ACHN (cell line): ENCODE data around the gene MYRIP.
"Not testable (repeated sequence)": the region's sequence is repeated elsewhere in the genome, so short reads cannot be mapped to it uniquely, and the experiment has no call there.

ENCODE experiments used
- DNase-seq: peaks from one replicate; pipeline ENCODE4 v3.0.0-alpha.2; 2015
- in situ Hi-C: cut with HindIII; loops from 2 replicates; pipeline ENCODE4 v1.10.0; 2017; ENCODE audit warnings: low sequenced_read_pairs, low pct_ligation_motif_present, low pct_unique_long_range_greater_than_20kb

MYRIP gene

GRCh38 chr3:40054568-40055222 lies 245.3 kb downstream of the MYRIP start:
- no peak for DNase-seq
- in situ Hi-C loops: no loop called here

- DNase-seq: no peak
- in situ Hi-C loops: no loop called here
Observed at GRCh38 chr3:40055361-40055760, 246.0 kb downstream of the MYRIP start.

- in situ Hi-C loops: no loop called here
- DNase-seq: no peak
Observed at GRCh38 chr3:40055956-40056355, 246.5 kb downstream of the MYRIP start.

- in situ Hi-C loops: no loop called here
- no peak for DNase-seq
Observed at GRCh38 chr3:40057077-40057476, 247.7 kb downstream of the MYRIP start.

- DNase-seq: no peak
- in situ Hi-C loops: no loop called here
Observed at GRCh38 chr3:40057786-40058185, 248.4 kb downstream of the MYRIP start.

DNA sequence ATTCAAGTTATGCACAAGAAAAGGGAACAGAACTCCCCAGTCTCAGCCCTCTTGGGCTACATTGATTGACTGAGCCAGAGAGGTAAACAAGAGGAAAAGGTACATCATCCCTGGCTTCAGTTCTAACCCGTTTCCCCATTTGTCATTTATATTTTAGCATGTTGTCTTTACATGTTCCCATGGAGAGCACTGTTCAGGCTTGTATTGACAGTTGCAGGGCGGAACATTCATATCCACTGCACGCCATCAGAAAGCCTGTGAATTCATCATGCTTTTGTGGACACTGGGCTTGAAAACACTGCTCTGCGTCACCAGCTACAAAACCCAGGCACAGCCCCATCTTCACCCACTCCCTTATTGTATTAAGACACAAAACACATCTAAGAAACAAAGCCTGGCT lies 259.2 kb downstream of the MYRIP start:
- in situ Hi-C loops: no loop called here
- DNase-seq: no peak

- in situ Hi-C loops: no loop called here
- DNase-seq: no peak
Observed at GRCh38 chr3:40070816-40071215, 261.4 kb downstream of the MYRIP start.

GRCh38 chr3:40071683-40072238 lies 262.4 kb downstream of the MYRIP start:
- in situ Hi-C loops: no loop called here
- no peak for DNase-seq

DNA sequence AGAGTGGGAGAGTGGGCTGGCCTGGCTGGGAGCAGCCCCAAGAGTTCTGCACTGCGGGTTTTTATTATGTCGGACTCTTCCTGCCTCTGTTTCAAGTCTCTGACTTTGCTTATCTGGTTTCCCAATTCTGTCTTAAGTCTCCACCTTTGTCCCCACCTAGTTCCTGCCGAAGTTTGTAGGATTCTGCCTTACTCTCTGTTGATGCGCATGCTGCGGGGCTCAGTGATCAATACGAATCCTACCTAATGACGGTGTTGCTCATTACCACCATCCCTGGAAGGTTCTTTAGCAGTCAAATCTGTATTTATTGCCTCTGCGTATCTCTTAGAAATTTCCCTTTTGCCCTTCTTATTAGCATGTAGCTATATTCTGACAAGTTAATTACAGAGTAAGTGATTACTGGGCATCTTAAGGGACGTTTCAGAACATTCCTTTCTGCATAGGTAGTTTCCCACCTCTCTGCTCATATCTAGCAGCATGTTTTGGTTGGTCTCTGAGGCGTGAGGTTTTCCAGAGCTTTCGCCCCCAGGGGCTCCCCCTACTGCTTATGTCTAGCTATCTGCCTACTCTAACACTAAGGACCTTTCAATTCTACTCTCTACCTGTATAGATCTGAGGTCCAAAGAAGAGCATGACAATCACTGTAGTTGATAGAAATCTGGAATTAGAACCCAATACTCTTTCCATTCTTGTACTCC lies 264.1 kb downstream of the MYRIP start:
- DNase-seq: no peak
- in situ Hi-C loops: no loop called here

- DNase-seq, in situ Hi-C loops: not testable (repeated sequence)
Observed at GRCh38 chr3:40077139-40077538, 267.7 kb downstream of the MYRIP start.

- DNase-seq, in situ Hi-C loops: not testable (repeated sequence)
Observed at GRCh38 chr3:40077828-40078492, 268.6 kb downstream of the MYRIP start.

- DNase-seq: no peak
- in situ Hi-C loops: no loop called here
Observed at GRCh38 chr3:40078590-40078989, 269.2 kb downstream of the MYRIP start.

DNA sequence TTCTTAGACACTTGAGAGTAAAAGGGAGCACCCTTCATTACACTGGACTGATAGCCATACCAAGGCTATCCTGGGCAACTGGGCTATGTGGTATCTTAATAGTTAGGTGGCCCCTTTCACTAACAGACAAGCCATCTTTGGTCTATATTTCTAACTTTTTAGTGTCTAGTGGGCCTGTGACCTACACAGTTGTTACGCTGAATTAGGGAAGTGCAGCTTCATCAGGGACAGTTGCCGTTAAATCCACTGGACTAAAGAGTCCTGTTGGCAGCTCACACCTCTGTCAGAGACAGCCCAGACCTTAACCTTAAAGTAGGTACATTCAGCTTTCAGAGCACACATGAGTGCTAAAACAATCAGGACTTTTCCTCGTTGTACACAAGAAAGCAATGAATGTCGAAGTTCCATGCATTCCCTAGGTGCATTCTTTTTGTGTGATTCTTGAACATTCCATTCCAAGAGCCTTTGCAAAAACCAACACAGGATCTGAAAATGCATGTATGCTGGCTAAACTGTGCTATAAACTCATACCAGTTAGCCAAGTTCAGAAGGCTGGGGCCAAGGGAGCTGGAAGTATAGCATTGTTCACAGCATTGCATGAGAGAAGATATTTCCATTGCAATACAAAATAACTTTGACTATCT lies 269.9 kb downstream of the MYRIP start:
- DNase-seq: no peak
- in situ Hi-C loops: no loop called here

GRCh38 chr3:40079847-40080240 lies 270.4 kb downstream of the MYRIP start:
- no peak for DNase-seq
- in situ Hi-C loops: no loop called here

GRCh38 chr3:40083066-40083465 lies 273.7 kb downstream of the MYRIP start:
- in situ Hi-C loops: no loop called here
- DNase-seq: no peak

- DNase-seq, in situ Hi-C loops: not testable (repeated sequence)
Observed at GRCh38 chr3:40084424-40084823, 275.0 kb downstream of the MYRIP start.

DNA sequence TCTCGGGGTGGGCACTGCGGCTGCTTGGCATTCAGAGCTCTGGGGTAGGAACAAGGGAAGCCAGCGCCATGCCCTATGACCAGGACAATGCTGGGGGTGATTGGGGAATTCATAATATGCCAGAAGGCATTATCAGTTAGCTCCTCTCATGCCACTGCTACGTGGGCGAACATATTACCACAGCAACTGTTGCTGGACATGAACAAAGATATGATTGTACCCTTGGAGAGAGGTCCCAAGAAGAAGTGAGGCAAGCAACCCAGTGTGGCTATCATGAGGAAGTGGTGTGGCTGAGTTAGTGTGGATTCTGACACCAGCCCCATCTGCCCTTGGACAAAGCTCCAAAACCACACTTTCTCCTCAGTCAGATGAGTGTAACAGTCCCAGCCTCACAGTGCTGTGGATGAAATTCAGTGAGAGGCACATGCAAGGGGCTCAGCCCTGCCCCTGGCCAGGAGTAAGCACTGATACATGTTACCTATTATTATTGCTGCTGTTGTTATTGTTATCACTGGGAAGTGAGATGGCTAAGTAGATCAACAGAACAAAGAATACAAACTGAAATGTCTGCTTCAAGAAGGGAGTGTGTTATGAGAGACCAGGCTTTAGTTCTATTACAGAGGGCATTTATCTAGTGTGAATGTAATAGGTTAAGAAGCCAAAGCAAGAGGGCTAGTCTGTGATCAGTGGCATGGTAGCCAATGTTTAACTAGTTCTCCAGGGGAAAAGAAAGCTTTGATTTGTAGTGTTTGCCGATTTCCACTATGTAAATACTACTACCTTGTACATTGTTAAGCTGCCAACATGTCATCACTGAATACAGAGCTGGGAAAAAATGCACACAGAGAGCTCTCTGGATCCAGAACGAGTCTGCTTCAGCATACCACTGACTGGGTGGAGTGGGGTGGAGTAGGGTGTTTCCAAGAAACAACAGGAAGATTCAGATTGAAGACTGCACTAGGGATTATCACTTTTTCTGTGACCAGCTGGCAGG lies 277.8 kb downstream of the MYRIP start:
- no peak for DNase-seq
- in situ Hi-C loops: no loop called here
